NCI-H1694 treated with DMSO at 0.1 percent for 48 hours (cell line): Measurements from ENCODE around the gene EPHA7.

Experiments
- DNase-seq: peaks from one replicate; lab custom pipeline; 2025; lab: John Stamatoyannopoulos, UW

EPHA7 gene

DNA sequence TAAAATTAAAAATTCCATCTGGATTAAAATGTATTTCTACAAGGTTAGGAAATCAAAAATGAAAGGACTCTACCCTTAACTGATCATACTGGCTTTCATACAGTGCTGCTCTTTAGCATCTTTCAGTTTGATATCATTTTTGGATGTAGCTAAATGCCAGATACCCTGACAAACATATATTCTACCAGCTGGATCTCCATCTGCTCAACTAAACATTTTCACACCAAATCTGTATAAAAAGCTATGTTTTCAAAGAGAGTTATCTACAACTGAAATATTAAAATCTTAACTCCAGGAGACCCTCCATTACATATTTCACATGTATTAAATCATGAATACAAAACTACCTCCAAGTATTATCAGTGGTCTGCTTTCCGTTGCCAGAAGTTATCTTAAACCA, 95.7 kb downstream of the EPHA7 start:
- DNase-seq: peak; percentile 66

DNA sequence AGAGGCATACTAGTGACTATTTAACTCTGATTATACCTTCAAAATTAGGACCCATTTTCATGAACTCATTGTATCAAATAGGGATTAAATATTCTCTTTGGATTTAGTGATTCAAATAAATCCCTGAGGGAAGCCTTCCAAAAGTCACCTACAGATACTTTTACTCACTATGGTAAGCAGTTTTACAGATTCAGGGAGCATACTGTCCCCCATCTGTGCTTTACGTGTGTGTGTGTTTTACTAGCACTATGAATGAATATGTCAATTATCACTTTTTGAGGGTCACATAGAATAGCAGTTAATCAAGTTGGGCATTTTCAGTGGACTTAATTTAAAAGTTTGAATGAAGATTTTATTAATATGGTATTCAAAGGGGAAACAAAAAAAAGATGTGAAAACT, 96.7 kb downstream of the EPHA7 start:
- peak; percentile 26 for DNase-seq

DNA sequence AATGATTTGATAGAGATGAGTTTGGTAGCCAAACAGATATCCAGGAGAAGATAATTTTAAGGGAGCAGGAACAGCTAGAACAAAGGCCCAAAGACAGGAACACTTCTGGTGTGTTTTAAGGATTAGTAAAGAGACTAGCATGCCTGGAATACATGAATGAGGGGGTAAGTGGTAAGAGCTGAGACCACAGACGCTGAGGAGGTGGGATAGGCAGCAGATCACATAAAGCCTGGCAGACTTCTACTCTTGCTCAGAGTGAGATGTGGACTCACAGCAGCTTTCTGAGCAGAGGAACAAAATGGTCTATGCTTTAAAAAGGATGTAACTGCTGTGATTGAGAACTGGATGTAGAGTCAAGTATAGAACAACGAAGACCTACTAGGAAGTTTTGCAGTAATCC, 100.1 kb downstream of the EPHA7 start:
- no peak for DNase-seq

DNA sequence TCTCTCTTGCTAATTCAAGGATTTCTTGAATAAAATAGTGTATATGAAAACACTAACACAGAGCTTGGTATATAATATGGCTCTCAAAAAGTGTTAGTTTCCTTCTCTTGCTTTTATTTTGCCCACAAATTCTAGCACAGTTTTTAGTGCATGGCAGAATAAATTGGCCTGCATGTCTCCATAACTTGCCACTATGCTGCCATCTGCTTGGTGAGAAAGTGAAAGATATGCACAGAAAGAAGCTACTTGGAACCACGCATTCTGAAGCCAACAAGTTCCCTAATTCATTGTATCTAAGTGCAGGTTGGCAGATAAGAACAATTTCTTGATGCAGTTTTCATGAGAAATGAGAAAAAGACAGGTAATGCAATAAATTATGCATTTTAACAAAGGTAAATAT, 101.2 kb downstream of the EPHA7 start:
- peak; percentile 57 for DNase-seq

DNA sequence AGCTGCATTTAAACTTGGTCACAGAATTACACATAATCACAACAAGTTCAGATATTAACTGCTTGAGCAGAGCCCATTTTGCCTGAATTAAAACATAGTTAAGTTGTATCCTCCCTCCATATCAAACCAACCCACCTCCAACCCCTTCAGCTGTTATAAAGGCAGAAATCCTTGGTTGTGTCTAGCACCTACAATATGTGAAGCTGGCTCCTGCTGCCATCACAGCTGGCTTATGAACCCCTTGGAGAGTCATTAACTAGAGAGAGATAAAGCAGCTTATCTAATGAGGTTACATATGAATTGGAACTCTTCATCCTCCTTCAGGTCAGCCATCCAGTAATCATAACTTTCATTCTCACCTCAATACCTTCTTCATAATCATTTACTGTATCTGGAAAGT, 101.8 kb downstream of the EPHA7 start:
- no peak for DNase-seq

DNA sequence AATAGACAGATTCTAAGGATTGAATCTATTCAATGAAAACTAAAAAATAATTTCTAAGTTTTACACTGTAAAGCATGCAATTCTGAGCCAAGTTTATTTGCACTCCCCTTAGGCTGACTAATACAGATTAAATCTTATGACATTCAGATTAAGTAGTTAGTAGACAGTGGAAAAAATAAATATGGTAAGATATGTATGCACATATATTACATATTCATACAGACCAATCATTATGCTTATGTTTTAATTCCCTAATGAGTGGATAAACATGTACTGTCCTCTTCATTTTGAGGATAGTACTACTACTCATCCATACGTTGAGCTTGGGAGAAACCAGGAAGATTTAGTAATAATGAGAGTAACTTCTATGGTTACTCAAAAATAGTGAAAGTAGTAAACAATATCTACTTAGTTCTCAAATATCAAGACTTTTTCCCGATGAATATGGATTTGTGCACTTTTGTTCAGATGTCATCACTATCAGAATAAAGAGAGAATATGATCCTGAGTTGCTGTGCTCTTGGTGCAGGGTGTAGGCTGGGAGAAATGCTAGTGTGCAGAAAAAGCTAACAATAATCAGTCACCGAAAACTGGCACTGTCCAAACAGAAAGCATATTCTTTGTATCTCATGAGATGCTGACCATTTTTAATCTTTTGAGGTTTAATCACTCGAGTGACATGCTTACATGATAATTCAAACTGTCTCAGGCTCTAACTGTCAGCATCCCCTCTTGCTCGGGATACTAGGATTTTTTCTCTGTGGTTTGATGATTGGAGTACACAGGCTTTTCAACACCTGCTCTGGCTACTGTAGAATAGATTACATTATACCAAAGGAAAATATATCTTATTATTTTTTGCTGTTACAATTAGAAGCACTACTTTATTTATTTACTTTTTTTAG, 111.6 kb downstream of the EPHA7 start:
- no peak for DNase-seq

DNA sequence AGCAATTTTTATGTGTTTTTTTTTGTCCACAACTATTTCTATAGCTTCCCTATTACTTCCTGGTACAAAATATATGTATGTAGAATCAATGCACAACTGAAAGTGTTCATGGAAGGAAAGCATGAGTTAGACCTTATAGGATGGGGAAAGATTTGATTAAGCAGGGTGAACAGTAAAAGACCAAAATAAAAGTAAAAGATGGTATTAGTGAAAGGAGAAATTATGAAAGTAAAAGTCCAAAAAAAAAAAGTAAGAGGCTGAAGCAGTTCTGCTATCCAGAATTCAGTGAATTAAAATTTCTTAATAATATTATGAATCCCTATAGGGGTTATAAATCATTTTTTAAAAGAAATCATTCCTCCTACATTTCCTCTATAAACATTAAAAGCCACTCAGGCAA, 114.3 kb downstream of the EPHA7 start:
- DNase-seq: no peak

DNA sequence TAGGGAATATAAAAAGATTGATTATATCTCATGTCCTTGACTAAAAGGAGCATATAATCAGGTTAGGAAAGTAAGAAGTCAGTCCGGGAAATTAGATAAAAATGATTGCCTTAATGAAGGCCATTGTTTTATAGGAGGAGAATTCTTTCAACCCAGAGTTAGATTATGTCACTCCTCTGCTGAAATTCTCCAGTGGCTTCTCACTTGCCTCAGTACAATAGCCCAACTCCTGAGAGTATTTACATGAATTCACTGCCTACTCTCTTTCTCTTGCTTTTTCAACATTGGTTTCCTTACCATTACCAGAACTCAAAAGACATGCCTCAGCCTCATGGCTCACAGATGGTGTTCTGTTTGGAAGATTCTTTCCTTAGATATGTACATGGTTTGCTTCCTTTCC, 114.9 kb downstream of the EPHA7 start:
- no peak for DNase-seq

DNA sequence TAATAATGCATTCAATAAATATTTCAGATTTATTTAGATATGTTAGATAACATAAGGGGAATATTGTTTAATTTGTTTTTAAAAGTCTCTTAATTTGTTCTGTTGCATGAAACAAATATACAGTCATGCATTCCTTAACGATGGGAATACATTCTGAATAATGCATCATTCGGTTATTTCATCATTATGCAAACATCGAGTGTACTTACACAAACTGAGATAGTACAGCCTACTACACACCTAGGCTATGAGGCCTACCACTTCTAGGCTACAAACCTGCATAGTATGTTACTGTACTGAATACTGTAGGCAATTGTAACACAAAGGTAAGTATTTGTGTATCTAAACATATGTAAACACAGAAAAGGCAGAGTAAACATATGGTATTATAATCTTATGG, 118.7 kb downstream of the EPHA7 start:
- no peak for DNase-seq

DNA sequence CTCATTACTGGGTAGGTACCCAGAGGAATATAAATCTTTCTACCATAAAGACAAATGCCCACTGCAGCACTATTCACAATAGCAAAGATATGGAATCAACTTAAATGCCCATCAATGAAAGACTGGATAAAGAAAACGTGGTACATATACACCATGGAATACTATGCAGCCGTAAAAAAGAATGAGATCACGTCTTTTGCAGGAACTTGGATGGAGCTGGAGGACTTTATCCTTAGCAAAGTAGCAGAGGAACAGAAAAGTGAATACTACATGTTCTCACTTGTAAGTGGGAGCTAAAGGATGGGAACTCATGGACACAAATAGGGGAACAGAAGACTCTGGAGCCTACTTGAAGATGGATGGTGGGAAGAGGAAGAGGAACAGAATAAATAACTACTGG, 119.7 kb downstream of the EPHA7 start:
- no peak for DNase-seq

DNA sequence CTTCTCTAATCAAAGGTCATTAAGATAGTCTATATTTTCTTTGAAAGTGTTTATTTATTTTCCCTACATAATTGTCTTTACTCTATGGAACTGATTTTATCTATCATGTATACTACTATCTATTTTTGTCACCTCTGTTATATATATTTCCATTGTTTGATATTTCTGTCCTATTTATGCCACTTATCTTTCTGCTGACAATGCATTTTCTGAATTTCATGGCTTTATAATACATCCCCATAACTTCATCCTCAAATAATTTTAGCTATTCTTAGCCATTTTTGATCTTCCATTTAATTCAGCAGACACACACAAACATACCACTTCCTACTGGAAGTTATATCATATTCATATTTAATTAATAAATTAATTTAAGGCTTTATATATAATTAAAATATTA, 123.7 kb downstream of the EPHA7 start:
- no peak for DNase-seq

DNA sequence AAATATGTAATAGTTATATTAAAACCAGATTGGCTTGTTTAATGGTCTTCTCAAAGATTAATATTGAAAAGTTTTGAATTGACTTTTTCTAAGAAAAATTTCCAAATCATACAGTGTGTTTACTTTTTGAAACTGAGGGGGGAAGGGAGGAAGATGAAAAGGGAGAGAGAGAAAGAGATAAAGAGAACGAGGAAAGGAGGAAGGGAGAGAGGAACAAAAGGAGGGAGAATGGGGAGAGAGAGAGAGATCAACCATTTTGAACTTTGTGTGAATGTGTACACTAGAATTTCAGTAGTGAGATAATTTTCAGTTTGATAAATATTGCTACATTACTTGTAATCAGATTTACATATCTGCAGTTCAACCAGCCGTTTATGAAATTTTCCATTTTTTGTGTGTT, 124.5 kb downstream of the EPHA7 start:
- no peak for DNase-seq

DNA sequence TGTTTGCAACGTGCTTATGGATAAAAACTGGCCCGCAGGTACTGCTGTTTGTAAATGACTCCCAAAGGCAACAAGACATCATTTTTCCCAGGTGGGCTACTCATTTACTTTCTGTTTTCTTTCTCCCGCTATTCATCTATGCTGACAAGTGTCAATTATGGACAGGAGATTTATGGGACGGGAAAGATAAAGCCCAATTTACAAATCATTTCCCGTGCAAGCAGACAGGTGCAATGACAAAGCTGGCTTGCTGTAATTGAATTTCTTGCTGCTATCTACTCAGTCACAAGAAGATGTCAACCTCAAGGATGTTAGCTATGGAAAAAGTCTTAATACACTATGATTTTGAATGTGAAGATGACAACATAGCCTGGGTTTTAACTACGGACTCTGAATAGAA, 125.5 kb downstream of the EPHA7 start:
- no peak for DNase-seq

DNA sequence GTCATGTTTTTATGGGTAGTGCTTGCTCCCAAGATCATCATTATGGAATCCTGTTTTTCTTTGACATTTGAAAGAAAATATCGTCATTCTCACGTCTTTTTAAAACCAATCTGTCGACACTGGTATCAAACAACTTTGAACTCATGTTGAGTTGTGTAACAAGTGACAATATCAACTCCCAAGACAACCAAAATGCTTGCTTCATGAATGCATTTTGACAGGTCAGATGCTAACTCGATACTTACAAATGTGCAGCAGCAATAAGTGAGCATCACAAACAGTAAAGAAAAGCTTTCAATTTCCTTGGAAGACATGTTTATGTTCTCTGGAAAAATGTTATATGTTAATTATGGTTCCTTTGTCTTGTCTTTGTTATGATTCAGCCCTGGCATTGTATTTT, 125.9 kb downstream of the EPHA7 start:
- DNase-seq: no peak

DNA sequence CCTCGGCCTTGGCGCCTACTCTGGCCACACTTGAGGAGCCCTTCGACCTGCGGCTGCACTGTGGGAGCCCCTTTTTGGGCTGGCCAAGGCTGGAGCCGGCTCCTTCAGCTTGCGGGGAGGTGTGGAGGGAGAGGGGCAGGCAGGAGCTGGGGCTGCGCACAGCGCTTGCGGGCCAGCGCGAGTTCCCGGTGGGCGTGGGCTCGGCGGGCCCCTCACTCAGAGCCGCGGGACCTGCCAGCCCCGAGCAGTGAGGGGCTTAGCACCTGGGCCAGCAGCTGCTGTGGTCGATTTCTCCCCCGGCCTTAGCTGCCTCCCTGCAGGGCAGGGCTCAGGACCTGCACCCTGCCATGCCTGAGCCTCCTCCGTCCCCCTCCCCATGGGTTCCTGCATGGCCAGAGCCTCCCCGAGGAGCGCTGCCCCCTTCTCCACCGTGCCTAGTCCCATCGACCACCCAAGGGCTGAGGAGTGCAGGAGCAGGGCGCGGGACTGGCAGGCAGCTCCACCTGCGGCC, 136.8 kb downstream of the EPHA7 start:
- DNase-seq: no peak

DNA sequence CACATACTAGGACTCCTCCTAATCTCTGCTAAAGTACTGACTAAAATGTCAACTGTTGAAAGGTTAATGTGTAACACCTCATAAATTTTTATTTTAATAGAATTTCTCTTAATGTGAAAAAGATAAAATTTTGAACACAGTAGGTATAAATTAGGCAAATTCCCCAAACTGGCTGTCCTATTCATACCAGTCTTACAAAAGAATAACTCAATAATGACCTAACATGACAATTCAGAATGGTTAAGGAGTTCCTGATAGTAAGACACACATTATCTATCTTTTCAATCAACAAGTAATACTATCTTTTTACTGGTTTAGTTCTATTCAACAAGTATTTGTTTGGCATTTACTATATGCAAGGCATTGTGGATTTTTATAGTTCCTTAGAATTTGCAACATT, 141.1 kb downstream of the EPHA7 start:
- DNase-seq: no peak

DNA sequence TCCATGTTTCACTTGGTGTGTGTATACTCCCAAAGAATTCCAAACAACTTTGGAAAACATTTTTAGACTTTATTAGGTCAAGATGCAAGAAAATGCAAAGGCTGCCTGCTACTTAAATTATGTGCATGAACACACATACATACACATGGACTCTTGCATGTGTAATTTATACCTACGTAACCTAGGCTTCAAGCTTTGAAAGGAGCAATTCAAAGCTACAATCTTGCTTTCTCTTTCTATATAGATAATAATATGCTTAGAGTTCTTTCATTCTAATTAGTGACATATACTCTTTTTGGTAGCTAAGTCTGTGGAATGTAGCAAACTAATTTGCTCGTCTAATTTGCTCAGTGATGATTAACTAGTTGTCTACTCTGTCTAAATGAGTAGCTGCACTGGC, 146.5 kb downstream of the EPHA7 start:
- no peak for DNase-seq

DNA sequence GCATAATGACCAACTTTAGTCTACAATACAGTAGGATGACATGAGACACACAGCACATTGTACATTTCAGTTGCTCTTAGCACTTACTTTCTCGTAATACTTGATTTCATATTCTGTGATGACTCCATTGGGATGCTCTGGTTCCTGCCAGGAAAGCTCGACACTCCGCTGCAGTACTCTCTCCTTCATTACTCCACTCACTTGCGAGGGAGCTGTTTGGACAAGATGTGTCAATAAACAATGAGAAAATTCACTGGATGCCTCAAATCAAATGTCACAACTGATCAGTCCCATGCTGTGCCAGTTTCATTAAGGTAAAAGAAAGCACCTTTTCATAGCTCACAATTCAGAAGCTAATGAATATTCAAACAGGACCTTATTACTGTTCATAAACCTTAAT, 147.1 kb downstream of the EPHA7 start:
- no peak for DNase-seq

DNA sequence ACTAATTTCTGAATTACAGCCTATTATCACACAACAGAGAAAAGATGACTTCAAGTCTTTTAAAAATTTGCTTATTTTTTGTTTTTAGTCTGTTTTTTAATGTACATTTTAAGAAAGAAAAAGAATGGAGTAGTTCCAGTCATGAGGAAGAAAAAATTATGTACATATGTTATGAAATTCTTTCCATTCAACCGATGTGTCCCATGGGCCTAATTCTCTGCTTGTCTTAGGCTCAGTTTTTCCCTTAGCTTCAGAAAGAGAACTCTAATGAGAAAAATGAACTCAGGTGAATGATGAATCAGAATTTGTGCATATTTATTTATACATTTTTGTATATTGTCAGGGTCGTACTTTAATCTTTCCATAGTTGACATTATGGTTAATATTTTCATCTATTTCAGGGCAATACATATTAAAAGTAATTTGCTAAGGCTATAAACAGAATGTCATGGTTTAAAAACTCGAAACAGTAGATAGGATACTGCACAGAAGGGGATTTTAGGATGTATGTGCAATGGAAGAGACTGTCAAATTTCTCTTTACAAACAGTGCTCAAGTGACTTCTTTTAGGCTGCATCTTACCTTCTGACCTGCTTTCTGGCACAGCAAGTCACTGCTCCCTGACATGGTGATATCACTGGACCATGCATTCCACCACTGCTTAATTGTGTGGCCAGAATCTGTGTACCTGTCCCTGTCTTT, 153.1 kb downstream of the EPHA7 start:
- no peak for DNase-seq

DNA sequence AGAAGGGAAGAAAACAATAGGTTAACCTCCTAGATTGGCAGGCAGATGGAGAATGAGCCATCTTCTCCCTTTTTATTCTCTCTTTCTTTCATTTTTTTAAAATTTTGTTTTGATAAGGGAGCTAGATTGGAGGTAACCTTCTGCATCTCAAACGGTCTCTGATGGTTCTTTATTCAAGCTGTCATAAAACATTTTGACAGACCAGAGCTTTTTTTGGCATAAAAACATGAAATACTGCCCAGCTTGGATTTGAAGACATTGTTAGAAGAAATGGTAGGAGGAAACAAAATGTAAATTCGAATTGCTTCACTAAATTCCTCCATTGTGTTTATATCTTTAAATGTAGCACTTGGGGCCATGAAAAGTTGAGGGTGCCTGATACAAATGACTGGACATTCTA, 158.5 kb downstream of the EPHA7 start:
- no peak for DNase-seq

DNA sequence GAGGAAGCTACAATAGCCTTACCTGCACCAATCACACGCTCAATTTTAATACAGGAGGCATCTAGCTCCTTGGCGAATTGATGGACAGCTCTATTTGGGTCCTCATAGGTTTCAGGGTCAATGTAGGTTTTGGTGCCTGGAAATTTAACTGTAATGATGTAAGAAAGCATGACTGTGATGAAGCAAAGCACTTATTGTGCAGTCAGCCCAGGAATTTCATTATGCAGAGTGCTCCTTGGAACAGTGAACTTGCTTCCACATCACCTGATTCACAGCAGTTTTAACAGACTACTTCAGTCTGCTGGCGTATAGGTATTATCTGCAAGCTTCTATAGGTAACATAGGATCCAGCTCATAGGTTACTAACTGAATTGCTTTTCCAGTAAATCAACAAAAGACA, 160.0 kb downstream of the EPHA7 start:
- DNase-seq: no peak

DNA sequence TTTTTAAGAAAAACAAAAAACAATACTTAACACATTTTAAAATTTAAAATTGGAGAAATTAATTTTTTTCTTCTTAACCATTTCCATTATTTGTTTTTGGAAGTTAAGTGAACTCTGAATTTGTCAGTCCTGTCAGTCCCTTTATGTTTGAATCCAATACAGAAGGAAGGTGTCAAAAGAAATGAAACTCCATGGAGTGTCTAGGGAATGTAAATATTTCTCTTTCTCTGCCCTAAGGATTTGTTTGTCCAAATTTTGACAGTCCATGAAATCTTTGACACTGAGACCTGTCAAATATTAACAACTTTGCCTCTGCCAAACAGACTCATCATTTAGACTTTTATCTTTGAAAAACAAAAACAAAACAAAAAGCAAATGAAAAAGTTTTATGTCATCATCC, 166.4 kb downstream of the EPHA7 start:
- no peak for DNase-seq

DNA sequence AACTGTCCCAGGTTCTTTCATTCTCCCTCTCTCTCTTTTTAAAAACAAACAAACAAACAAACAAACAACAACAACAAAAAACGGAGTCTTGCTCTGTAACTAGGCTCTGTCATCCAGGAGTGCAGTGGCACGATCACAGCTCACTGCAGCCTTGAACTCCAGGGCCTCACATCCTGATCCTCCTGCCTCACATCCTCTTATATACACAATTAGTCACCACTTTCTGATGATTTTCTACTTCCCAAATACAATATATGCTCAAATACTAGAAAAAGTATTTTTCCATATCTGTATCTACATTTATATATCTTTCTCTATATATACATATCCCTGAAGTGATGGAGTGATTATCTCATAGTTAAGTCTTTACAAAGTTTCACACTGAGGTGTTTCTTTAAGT, 170.7 kb downstream of the EPHA7 start:
- no peak for DNase-seq
